OCI-LY3 (cell line): ENCODE results near the gene TPH2.

Experiments used
- EZH2phosphoT487 ChIP-seq: fragments of 200-600 bp; shearing (Covaris generic); IDR thresholded peaks from 2 replicates; pipeline ENCODE4 v1.6.1; 2018; ENCODE audit warnings: antibody characterized with exemption, mixed run types, low read depth
- TF ChIP-seq, protein P1 (sequence below): fragments of 200-600, 300-600 bp; sonication (generic); IDR thresholded peaks from 2 replicates; pipeline ENCODE4 v1.5.1; 2014; ENCODE audit warnings: antibody characterized with exemption, low read length, low read depth

- TF ChIP-seq, protein P1, sequence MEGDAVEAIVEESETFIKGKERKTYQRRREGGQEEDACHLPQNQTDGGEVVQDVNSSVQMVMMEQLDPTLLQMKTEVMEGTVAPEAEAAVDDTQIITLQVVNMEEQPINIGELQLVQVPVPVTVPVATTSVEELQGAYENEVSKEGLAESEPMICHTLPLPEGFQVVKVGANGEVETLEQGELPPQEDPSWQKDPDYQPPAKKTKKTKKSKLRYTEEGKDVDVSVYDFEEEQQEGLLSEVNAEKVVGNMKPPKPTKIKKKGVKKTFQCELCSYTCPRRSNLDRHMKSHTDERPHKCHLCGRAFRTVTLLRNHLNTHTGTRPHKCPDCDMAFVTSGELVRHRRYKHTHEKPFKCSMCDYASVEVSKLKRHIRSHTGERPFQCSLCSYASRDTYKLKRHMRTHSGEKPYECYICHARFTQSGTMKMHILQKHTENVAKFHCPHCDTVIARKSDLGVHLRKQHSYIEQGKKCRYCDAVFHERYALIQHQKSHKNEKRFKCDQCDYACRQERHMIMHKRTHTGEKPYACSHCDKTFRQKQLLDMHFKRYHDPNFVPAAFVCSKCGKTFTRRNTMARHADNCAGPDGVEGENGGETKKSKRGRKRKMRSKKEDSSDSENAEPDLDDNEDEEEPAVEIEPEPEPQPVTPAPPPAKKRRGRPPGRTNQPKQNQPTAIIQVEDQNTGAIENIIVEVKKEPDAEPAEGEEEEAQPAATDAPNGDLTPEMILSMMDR: no peak
- no peak for TF ChIP-seq EZH2phosphoT487
Measured at GRCh38 chr12:72072592-72073212, 134.1 kb downstream of the TPH2 start.
